MCF 10A (cell line): Measurements from ENCODE around the gene FARP1. TPM values are rescaled to one million over a fixed set of nuclear protein-coding genes. Genes with fewer than 3 reads are reported as not detected.

ENCODE experiments used
- BruUV-seq: library from RNA; stranded (reverse); fragments of 400-500 nt; replicated peaks from 2 replicates; lab custom pipeline; 2021; lab: Mats Ljungman, UMichigan
- CTCF ChIA-PET: fragments of 300-600 bp; sonication (Branson Sonifier 250); formaldehyde crosslinking; extraction: SDS; loops from one replicate; lab custom pipeline; 2021; ENCODE audit warnings: antibody characterized with exemption, inconsistent platforms; lab: Yijun Ruan, JAX
- POLR2A ChIA-PET: fragments of 300-600, 350-650 bp; sonication (Branson Sonifier 250); formaldehyde crosslinking; extraction: SDS; loops from one replicate; lab custom pipeline; 2020; ENCODE audit warnings: antibody characterized with exemption, inconsistent platforms; lab: Yijun Ruan, JAX
- DNase-seq: peaks from one replicate; pipeline ENCODE4 v3.0.0-alpha.2; 2018; ENCODE audit not compliant: unreplicated experiment
- H3K27ac Mint-ChIP-seq: one replicate; pipeline ENCODE4 v1.8.0; 2022; ENCODE audit warnings: mild to moderate bottlenecking, low read depth, mixed read lengths; ENCODE audit not compliant: unreplicated experiment
- H3K27me3 Mint-ChIP-seq: one replicate; pipeline ENCODE4 v1.8.0; 2022; ENCODE audit warnings: mixed read lengths; ENCODE audit not compliant: insufficient read depth, unreplicated experiment
- H3K36me3 Mint-ChIP-seq: one replicate; pipeline ENCODE4 v1.8.0; 2022; ENCODE audit warnings: mild to moderate bottlenecking, moderate library complexity, mixed read lengths; ENCODE audit not compliant: insufficient read depth, unreplicated experiment
- H3K4me1 Mint-ChIP-seq: one replicate; pipeline ENCODE4 v1.8.0; 2022; ENCODE audit warnings: mixed read lengths; ENCODE audit not compliant: insufficient read depth, unreplicated experiment
- H3K4me3 Mint-ChIP-seq: one replicate; pipeline ENCODE4 v1.8.0; 2022; ENCODE audit warnings: mild to moderate bottlenecking, moderate library complexity, mixed read lengths; ENCODE audit not compliant: unreplicated experiment
- H3K9me3 Mint-ChIP-seq: one replicate; pipeline ENCODE4 v1.8.0; 2022; ENCODE audit warnings: mixed read lengths; ENCODE audit not compliant: unreplicated experiment
- intact Hi-C: fragments of 100-400 bp; cut with micrococcal nuclease; formaldehyde crosslinking; loops from 2 replicates; pipeline ENCODE4 v1.14.1; 2022
- total RNA-seq: library from RNA; stranded (reverse); gene quantifications from 2 replicates; pipeline ENCODE4 v1.2.3, GENCODE V29; 2022
- TF ChIP-seq, protein P1 (sequence below): fragments of 200-600 bp; IDR thresholded peaks from one replicate; pipeline ENCODE4 v1.8.0; 2022; ENCODE audit warnings: antibody characterized with exemption, mild to moderate bottlenecking; ENCODE audit not compliant: unreplicated experiment

The FARP1 gene
- total RNA-seq, 1 experiment from 2014 or later = 30.1 TPM

- POLR2A ChIA-PET = no interaction called here
- DNase-seq = no peak
- Mint-ChIP-seq H3K9me3 (no peaks in the 10 kb centered on the region), H3K27ac (no peak overlapping the region), H3K4me1 (no peaks in the 10 kb centered on the region), H3K36me3 (peaks cover 7% of the 10 kb centered on the region), H3K4me3 (no peak overlapping the region), H3K27me3 (no peaks in the 10 kb centered on the region)
- intact Hi-C loops = no loop called here
- TF ChIP-seq, protein P1, sequence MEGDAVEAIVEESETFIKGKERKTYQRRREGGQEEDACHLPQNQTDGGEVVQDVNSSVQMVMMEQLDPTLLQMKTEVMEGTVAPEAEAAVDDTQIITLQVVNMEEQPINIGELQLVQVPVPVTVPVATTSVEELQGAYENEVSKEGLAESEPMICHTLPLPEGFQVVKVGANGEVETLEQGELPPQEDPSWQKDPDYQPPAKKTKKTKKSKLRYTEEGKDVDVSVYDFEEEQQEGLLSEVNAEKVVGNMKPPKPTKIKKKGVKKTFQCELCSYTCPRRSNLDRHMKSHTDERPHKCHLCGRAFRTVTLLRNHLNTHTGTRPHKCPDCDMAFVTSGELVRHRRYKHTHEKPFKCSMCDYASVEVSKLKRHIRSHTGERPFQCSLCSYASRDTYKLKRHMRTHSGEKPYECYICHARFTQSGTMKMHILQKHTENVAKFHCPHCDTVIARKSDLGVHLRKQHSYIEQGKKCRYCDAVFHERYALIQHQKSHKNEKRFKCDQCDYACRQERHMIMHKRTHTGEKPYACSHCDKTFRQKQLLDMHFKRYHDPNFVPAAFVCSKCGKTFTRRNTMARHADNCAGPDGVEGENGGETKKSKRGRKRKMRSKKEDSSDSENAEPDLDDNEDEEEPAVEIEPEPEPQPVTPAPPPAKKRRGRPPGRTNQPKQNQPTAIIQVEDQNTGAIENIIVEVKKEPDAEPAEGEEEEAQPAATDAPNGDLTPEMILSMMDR = no peak
- CTCF ChIA-PET = no interaction called here
- BruUV-seq = no TSS peak
Observed at GRCh38 chr13:98389319-98389718, 246.4 kb downstream of the FARP1 start.

DNA sequence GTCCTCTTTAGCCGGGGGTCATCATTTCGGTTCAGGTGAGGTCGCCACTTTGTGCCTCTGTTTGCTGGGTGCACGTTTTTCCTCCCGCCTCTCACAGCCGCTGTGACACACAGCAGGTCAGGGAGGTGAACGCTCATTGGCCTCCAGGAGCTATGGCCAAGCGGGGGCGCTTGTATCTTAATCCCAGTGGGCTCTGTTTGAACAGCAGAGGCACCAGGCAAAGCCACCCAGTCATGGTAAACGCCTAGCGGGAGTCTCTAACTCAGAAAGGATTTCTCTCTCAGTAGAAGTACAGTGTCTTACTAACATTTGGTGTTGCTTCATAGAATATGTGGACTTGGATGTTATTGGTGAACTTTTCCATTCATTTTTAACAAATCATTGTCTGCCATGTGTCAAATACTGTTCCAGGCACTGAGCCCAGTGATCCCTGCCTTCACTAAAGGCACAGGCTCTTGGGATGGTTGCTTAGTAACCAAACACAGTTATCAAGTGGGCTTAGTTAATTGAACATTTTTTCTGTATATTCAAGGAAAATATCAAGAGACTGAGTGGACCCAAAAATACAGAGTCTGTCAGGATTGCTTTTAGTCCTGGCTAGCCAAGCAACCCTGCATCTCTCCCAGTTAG is 247.3 kb downstream of the FARP1 start:
- no peaks in the 10 kb centered on the region for H3K27me3 Mint-ChIP-seq
- peaks cover 7% of the 10 kb centered on the region for H3K36me3 Mint-ChIP-seq
- ChIA-PET POLR2A (no interaction called here), CTCF (no interaction called here)
- TF ChIP-seq, protein P1 = no peak
- BruUV-seq = no TSS peak
- no peaks in the 10 kb centered on the region for H3K4me1 Mint-ChIP-seq
- no peak overlapping the region for H3K27ac Mint-ChIP-seq
- intact Hi-C loops = no loop called here
- DNase-seq = no peak
- no peak overlapping the region for H3K4me3 Mint-ChIP-seq
- H3K9me3 Mint-ChIP-seq = no peaks in the 10 kb centered on the region

DNA sequence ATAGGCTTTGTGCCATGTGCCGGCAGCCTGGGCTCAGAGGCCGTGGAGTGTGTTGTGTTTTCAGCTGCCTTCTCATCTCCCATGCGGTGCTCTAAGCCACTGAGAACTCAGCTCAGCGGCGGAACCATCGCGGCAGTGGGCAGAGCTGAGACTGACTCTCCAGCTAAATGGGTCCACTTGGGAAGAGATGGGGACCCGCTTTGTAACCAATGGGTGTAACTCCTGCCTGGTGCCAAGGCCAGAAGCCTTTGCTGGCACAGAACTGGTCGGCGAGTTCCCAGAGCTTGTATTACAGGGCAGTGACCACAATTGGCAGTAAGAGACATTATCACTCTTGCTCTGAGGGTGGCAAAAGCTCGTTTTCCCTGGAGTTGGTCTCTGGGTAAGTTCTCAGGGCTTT is 251.0 kb downstream of the FARP1 start:
- TF ChIP-seq, protein P1 = no peak
- H3K4me1 Mint-ChIP-seq = no peaks in the 10 kb centered on the region
- no peaks in the 10 kb centered on the region for H3K27me3 Mint-ChIP-seq
- POLR2A ChIA-PET = no interaction called here
- H3K4me3 Mint-ChIP-seq = no peak overlapping the region
- H3K9me3 Mint-ChIP-seq = no peaks in the 10 kb centered on the region
- no peak overlapping the region for H3K27ac Mint-ChIP-seq
- CTCF ChIA-PET = no interaction called here
- no peak for DNase-seq
- peaks cover 7% of the 10 kb centered on the region for H3K36me3 Mint-ChIP-seq
- intact Hi-C loops = no loop called here
- no TSS peak for BruUV-seq

GRCh38 chr13:98394820-98395510 is 252.1 kb downstream of the FARP1 start:
- no peaks in the 10 kb centered on the region for H3K9me3 Mint-ChIP-seq
- TF ChIP-seq, protein P1 = no peak
- no TSS peak for BruUV-seq
- intact Hi-C loops = no loop called here
- POLR2A ChIA-PET = no interaction called here
- no peaks in the 10 kb centered on the region for H3K4me1 Mint-ChIP-seq
- no peak for DNase-seq
- no peaks in the 10 kb centered on the region for H3K36me3 Mint-ChIP-seq
- no peaks in the 10 kb centered on the region for H3K27me3 Mint-ChIP-seq
- no peak overlapping the region for H3K27ac Mint-ChIP-seq
- CTCF ChIA-PET = no interaction called here
- no peak overlapping the region for H3K4me3 Mint-ChIP-seq
